Vagina (tissue), 2 donors: ENCODE results near the gene SLC39A9. TPM values are rescaled to one million over a fixed set of nuclear protein-coding genes. Genes with fewer than 3 reads are reported as not detected.

ENCODE experiments used
- DNase-seq, 2 donors: peaks; one replicate each; pipeline ENCODE4 v3.0.0-alpha.2; 2017; ENCODE audit errors: extremely low spot score in 2 of 2
- H3K27ac ChIP-seq: fragments of 200-600 bp; sonication (generic); one replicate; pipeline ENCODE4 v1.5.1; 2019
- H3K27me3 ChIP-seq: fragments of 200-600 bp; sonication (generic); one replicate; pipeline ENCODE4 v1.5.1; 2019
- H3K36me3 ChIP-seq, 2 donors: fragments of 200-600 bp; sonication (generic); one replicate each; pipeline ENCODE4 v1.5.1; 2017 to 2019
- H3K4me1 ChIP-seq: fragments of 200-600 bp; sonication (generic); one replicate; pipeline ENCODE4 v1.5.1; 2019
- H3K4me3 ChIP-seq, 2 donors: fragments of 200-600 bp; sonication (generic); 1 replicate in 1 of 2; 2 replicates in 1 of 2; pipeline ENCODE4 v1.5.1; 2016 to 2019
- H3K9me3 ChIP-seq: fragments of 200-600 bp; sonication (generic); one replicate; pipeline ENCODE4 v1.5.1; 2019
- CTCF ChIP-seq, 3 experiments: fragments of 450-650 bp in 2 of 3; fragments of 200-600 bp in 1 of 3; sonication (generic) in 1 of 3; IDR thresholded peaks; one replicate each; pipeline ENCODE4 v1.5.1; 2017 to 2019; ENCODE audit warnings: antibody characterized with exemption in 3 of 3, mild to moderate bottlenecking in 2 of 3, moderate library complexity in 2 of 3
- POLR2A ChIP-seq, 2 donors: fragments of 450-650 bp; IDR thresholded peaks; one replicate each; pipeline ENCODE4 v1.6.1; 2017; ENCODE audit warnings: antibody characterized with exemption in 2 of 2, mild to moderate bottlenecking in 2 of 2, moderate library complexity in 2 of 2
- POLR2AphosphoS5 ChIP-seq, 2 donors: sonication (generic); formaldehyde crosslinking; IDR thresholded peaks; one replicate each; pipeline ENCODE4 v1.9.0; 2017; ENCODE audit warnings: antibody characterized with exemption in 2 of 2, mild to moderate bottlenecking in 2 of 2, low read depth in 1 of 2; ENCODE audit not compliant: insufficient read depth in 1 of 2
- intact Hi-C: fragments of 100-400 bp; cut with DNase I; formaldehyde crosslinking; loops from one replicate; pipeline ENCODE4 v1.15.1; 2023
- total RNA-seq: library from RNA; depleted of rRNA; stranded (reverse); fragments of >200 nt; gene quantifications from one replicate; pipeline ENCODE4 v1.2.3, GENCODE V29; 2016

SLC39A9 gene
- total RNA-seq, 1 donor from 2014 or later, result 46.7 TPM

- TF ChIP-seq POLR2AphosphoS5 (IDR thresholded peaks at IDR 0.05; ENCODE audit: insufficient read depth in 1 of 2, low read depth in 1 of 2) (peak; percentile 55 to 76), POLR2A (IDR thresholded peaks at IDR 0.05) (no peak), CTCF (IDR thresholded peaks at IDR 0.05) (no peak)
- intact Hi-C loops, result loop anchor here (10.0 kb wide), 1 partner anchor 91 kb away; the partner anchor contains the start of gene GALNT16
- peak in 1 of 2 donors; percentile 93 for DNase-seq
These were observed 42.7 kb upstream of the SLC39A9 start for GRCh38 chr14:69355607-69356281.

GRCh38 chr14:69356903-69357543, 41.5 kb upstream of the SLC39A9 start:
- intact Hi-C loops, result loop anchor here (10.0 kb wide), 1 partner anchor 92 kb away; the partner anchor contains the start of gene GALNT16
- Histone ChIP-seq H3K4me1 (peaks cover 38% of the 10 kb centered on the region), H3K4me3 (no peak overlapping the region), H3K9me3 (no peaks in the 10 kb centered on the region), H3K27me3 (no peaks in the 10 kb centered on the region), H3K27ac (peak overlapping the region; percentile 79), H3K36me3 (no peaks in the 10 kb centered on the region)
- DNase-seq, result no peak
- no peak for TF ChIP-seq POLR2AphosphoS5 (IDR thresholded peaks at IDR 0.05; ENCODE audit: insufficient read depth in 1 of 2, low read depth in 1 of 2)
- no peak for TF ChIP-seq CTCF (IDR thresholded peaks at IDR 0.05)
- no peak for TF ChIP-seq POLR2A (IDR thresholded peaks at IDR 0.05)

More at GRCh38 chr14:69355607-69356281, 42.7 kb upstream of the SLC39A9 start:
- Histone ChIP-seq H3K9me3 (no peaks in the 10 kb centered on the region), H3K36me3 (no peaks in the 10 kb centered on the region), H3K4me3 (no peak overlapping the region), H3K27ac (peak overlapping the region; percentile 79), H3K27me3 (no peaks in the 10 kb centered on the region), H3K4me1 (peaks cover 38% of the 10 kb centered on the region)

DNA sequence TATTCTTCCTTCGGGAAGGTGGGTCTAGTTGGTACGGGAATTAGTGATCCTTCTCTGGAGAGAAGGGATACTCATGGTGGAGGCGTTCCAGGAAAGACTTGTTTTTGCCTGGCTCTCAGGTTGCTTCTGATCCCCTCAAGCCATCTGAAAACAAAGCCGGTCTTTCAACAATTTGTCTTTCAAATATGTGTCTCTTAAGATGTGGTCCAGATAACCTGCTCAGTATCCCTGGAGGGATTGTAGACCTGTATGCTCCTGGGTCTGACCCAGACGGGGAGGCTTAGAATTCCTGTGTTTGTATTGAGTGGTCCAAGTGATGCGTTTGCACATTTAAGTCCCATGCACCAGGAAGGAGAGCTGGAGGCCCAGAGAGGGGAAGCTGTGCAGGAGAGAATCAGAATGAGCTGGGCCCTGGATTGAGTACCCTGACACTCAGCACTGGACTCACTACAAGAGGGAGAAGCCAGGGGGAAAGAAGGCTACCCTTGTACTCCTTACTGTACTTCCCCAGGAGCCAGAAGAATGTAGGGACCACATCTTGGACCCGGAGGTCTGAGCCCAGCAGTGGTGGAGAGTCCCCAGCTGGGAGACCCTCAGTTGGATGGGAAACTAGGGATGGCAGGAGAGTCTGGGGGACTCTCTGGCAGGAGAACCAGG, 40.8 kb upstream of the SLC39A9 start:
- TF ChIP-seq CTCF (IDR thresholded peaks at IDR 0.05) (no peak), POLR2A (IDR thresholded peaks at IDR 0.05) (no peak), POLR2AphosphoS5 (IDR thresholded peaks at IDR 0.05; ENCODE audit: insufficient read depth in 1 of 2, low read depth in 1 of 2) (no peak)
- H3K4me1 ChIP-seq, result peaks cover 38% of the 10 kb centered on the region
- H3K36me3 ChIP-seq, result no peaks in the 10 kb centered on the region
- H3K4me3 ChIP-seq, result no peak overlapping the region
- H3K27ac ChIP-seq, result peak overlapping the region; percentile 79
- DNase-seq, result no peak
- intact Hi-C loops, result loop anchor here (10.0 kb wide), 1 partner anchor 93 kb away; the partner anchor contains the start of gene GALNT16
- no peaks in the 10 kb centered on the region for H3K27me3 ChIP-seq
- no peaks in the 10 kb centered on the region for H3K9me3 ChIP-seq

DNA sequence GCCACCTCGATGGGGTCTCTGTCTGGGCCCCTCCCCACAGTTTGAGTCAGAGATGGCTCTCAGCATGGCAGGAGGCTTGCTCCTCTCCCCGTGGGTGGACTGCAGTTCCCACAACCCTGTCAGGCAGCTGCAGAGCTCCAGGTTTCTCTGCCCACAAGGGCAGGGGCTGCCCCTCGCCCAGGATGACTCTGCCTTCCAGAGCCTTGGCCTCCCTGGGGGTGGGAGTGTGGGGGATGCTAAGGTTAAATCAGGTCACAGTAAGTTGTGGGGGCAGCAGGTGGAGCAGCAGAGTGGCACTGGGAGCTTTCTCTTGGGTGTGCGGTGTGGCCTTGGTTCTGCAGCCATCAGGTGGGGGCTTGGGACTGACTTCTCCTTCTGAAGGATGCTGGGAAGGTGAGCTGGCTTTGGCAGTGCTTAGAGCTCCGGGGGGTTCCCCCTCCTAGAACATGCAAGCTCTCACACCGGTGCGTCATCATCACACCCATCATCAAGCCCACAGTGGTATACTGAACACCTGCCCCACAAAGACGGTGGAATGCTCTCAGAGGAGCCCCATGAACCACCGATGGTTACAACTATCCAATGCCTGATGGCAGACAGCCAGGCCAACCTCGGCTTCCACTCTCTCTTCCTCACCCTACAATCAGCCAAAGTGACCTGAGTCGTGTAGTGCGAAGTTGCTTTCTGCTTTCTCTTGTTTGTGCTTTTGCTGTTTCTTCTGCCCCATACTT, 40.1 kb upstream of the SLC39A9 start:
- intact Hi-C loops, result loop anchor here (10.0 kb wide), 1 partner anchor 94 kb away; the partner anchor contains the start of gene GALNT16
- Histone ChIP-seq H3K4me1 (peaks cover 38% of the 10 kb centered on the region), H3K36me3 (no peaks in the 10 kb centered on the region), H3K27me3 (no peaks in the 10 kb centered on the region), H3K4me3 (no peak overlapping the region), H3K9me3 (no peaks in the 10 kb centered on the region), H3K27ac (no peak overlapping the region)
- no peak for TF ChIP-seq CTCF (IDR thresholded peaks at IDR 0.05)
- no peak for TF ChIP-seq POLR2AphosphoS5 (IDR thresholded peaks at IDR 0.05; ENCODE audit: insufficient read depth in 1 of 2, low read depth in 1 of 2)
- no peak for TF ChIP-seq POLR2A (IDR thresholded peaks at IDR 0.05)
- DNase-seq, result no peak
